GM19193 (cell line): ENCODE data around the gene ZG16.

ENCODE experiments used
- POLR2A ChIP-seq: IDR thresholded peaks from 4 replicates; pipeline ENCODE4 v1.6.1; 2011; ENCODE audit not compliant: insufficient read depth, insufficient read length; ENCODE audit errors: extremely low read depth

The ZG16 gene

GRCh38 chr16:29825145-29826044 lies 47.3 kb downstream of the ZG16 start:
- no peak for TF ChIP-seq POLR2A

GRCh38 chr16:29826342-29826695 lies 48.3 kb downstream of the ZG16 start:
- TF ChIP-seq POLR2A, result no peak

- TF ChIP-seq POLR2A, result no peak
Measured at GRCh38 chr16:29830774-29831173, 52.7 kb downstream of the ZG16 start.

GRCh38 chr16:29831490-29831889 lies 53.4 kb downstream of the ZG16 start:
- no peak for TF ChIP-seq POLR2A
